Sigmoid colon (tissue), 7 donors: ENCODE data around the gene CD8A. TPM values are rescaled to one million over a fixed set of nuclear protein-coding genes. Genes with fewer than 3 reads are reported as not detected.

ENCODE experiments used
- DNase-seq: peaks from one replicate; pipeline ENCODE4 v3.0.0-alpha.2; 2019
- H3K27ac ChIP-seq, 4 donors: fragments of 200-600 bp; sonication (generic); one replicate each; pipeline ENCODE4 v1.5.1; 2016 to 2019; ENCODE audit warnings: mild to moderate bottlenecking in 1 of 4
- H3K27me3 ChIP-seq, 3 donors: fragments of 200-600 bp; sonication (generic); one replicate each; pipeline ENCODE4 v1.5.1; 2019; ENCODE audit warnings: mild to moderate bottlenecking in 1 of 3
- H3K36me3 ChIP-seq, 4 donors: fragments of 200-600 bp; sonication (generic); one replicate each; pipeline ENCODE4 v1.5.1; 2016 to 2019
- H3K4me1 ChIP-seq, 4 donors: fragments of 200-600 bp; sonication (generic); one replicate each; pipeline ENCODE4 v1.5.1; 2017 to 2019
- H3K4me3 ChIP-seq, 4 donors: fragments of 200-600 bp; sonication (generic); one replicate each; pipeline ENCODE4 v1.5.1; 2017 to 2019; ENCODE audit warnings: mild to moderate bottlenecking in 2 of 4, moderate library complexity in 1 of 4
- H3K9me3 ChIP-seq, 4 donors: fragments of 200-600 bp in 3 of 4; sonication (generic) in 3 of 4; one replicate each; pipeline versions ENCODE4 v1.5.1 to v1.6.1; 2013 to 2019
- CTCF ChIP-seq, 4 experiments: fragments of 450-650 bp in 3 of 4; fragments of 200-600 bp in 1 of 4; IDR thresholded peaks; one replicate each; pipeline ENCODE4 v1.5.1; 2016 to 2019; ENCODE audit warnings: antibody characterized with exemption in 4 of 4, mild to moderate bottlenecking in 3 of 4, moderate library complexity in 2 of 4
- EP300 ChIP-seq, 4 donors: sonication (generic); formaldehyde crosslinking; IDR thresholded peaks; one replicate each; pipeline ENCODE4 v1.6.1; 2017; ENCODE audit warnings: antibody characterized with exemption in 4 of 4
- POLR2A ChIP-seq, 2 donors: fragments of 450-650 bp; IDR thresholded peaks; one replicate each; pipeline ENCODE4 v1.6.1; 2016; ENCODE audit warnings: antibody characterized with exemption in 2 of 2, mild to moderate bottlenecking in 2 of 2, moderate library complexity in 2 of 2
- POLR2AphosphoS5 ChIP-seq, 4 donors: sonication (generic); formaldehyde crosslinking; IDR thresholded peaks; one replicate each; pipeline ENCODE4 v1.6.1; 2017; ENCODE audit warnings: antibody characterized with exemption in 4 of 4
- whole genome bisulfite sequencing, 2 donors: extraction: QIAGEN DNeasy Blood & Tissue Kit; methylation state at CpG; one replicate each; pipeline ENCODE4 v1.1.7; 2013; 5-methylcytosine and 5-hydroxymethylcytosine counted together
- intact Hi-C: fragments of 100-400 bp; cut with DNase I; formaldehyde crosslinking; loops from one replicate; pipeline ENCODE4 v1.15.1; 2023
- polyA plus RNA-seq, 3 donors: library from polyadenylated mRNA; stranded (reverse); fragments of 200-250 nt; gene quantifications; one replicate each; pipeline ENCODE4 v1.2.3, GENCODE V29; 2013
- total RNA-seq, 4 donors: library from RNA; depleted of rRNA; stranded (reverse); fragments of >200 nt; gene quantifications; one replicate each; pipeline ENCODE4 v1.1.0, GENCODE V29; 2016
- donor health status: healthy with polysubstance abuse.
- donor health status: Bipolar disorder and iron deficiency.
- donor health status: healthy.

CD8A gene
- total and polyA plus RNA-seq, 7 donors = 0.36 to 15.5 (median 0.84) TPM; not detected in 1

- intact Hi-C loops = no loop called here
- H3K27ac ChIP-seq = no peak overlapping the region
- no peaks in the 10 kb centered on the region for H3K9me3 ChIP-seq
- no peaks in the 10 kb centered on the region for H3K4me1 ChIP-seq
- TF ChIP-seq POLR2A (IDR thresholded peaks at IDR 0.05) (no peak), CTCF (IDR thresholded peaks at IDR 0.05) (no peak), EP300 (IDR thresholded peaks at IDR 0.05) (no peak), POLR2AphosphoS5 (IDR thresholded peaks at IDR 0.05) (no peak)
- DNase-seq = no peak
- H3K4me3 ChIP-seq = no peak overlapping the region
- WGBS, 2 donors = 91 to 94% methylated on average over 7 of the region's 7 CpGs
- no peaks in the 10 kb centered on the region for H3K36me3 ChIP-seq
- H3K27me3 ChIP-seq = no peaks in the 10 kb centered on the region
These were observed 8.0 kb downstream of the CD8A start for GRCh38 chr2:86782748-86783147.

GRCh38 chr2:86781363-86781762 lies 9.3 kb downstream of the CD8A start:
- Histone ChIP-seq H3K27me3 (no peaks in the 10 kb centered on the region), H3K9me3 (no peaks in the 10 kb centered on the region), H3K27ac (no peak overlapping the region), H3K36me3 (no peaks in the 10 kb centered on the region), H3K4me3 (no peak overlapping the region), H3K4me1 (no peaks in the 10 kb centered on the region)
- DNase-seq = no peak
- TF ChIP-seq POLR2A (IDR thresholded peaks at IDR 0.05) (no peak), EP300 (IDR thresholded peaks at IDR 0.05) (no peak), POLR2AphosphoS5 (IDR thresholded peaks at IDR 0.05) (no peak), CTCF (IDR thresholded peaks at IDR 0.05) (no peak)
- WGBS, 2 donors = 74 to 78% methylated on average over 9 of the region's 9 CpGs
- intact Hi-C loops = no loop called here

GRCh38 chr2:86779971-86780370 lies 10.7 kb downstream of the CD8A start:
- TF ChIP-seq EP300 (IDR thresholded peaks at IDR 0.05) = no peak
- TF ChIP-seq CTCF (IDR thresholded peaks at IDR 0.05) = no peak
- TF ChIP-seq POLR2AphosphoS5 (IDR thresholded peaks at IDR 0.05) = no peak
- no peak for TF ChIP-seq POLR2A (IDR thresholded peaks at IDR 0.05)
- Histone ChIP-seq H3K9me3 (no peaks in the 10 kb centered on the region), H3K27me3 (no peaks in the 10 kb centered on the region), H3K36me3 (peaks cover 0 to 1% (median 0%) of the 10 kb centered on the region in 4 donors), H3K27ac (no peak overlapping the region), H3K4me3 (no peak overlapping the region), H3K4me1 (no peaks in the 10 kb centered on the region)
- intact Hi-C loops = no loop called here
- no peak for DNase-seq
- WGBS, 2 donors = 64 to 81% methylated on average over 3 of the region's 3 CpGs

- WGBS, 2 donors = 37 to 66% methylated on average over 2 of the region's 2 CpGs
- no peak for DNase-seq
- Histone ChIP-seq H3K9me3 (no peaks in the 10 kb centered on the region), H3K27ac (no peak overlapping the region), H3K36me3 (peaks cover 0 to 10% (median 0%) of the 10 kb centered on the region in 4 donors), H3K27me3 (no peaks in the 10 kb centered on the region), H3K4me1 (no peaks in the 10 kb centered on the region), H3K4me3 (no peak overlapping the region)
- TF ChIP-seq CTCF (IDR thresholded peaks at IDR 0.05) = no peak
- TF ChIP-seq EP300 (IDR thresholded peaks at IDR 0.05) = no peak
- TF ChIP-seq POLR2A (IDR thresholded peaks at IDR 0.05) = no peak
- TF ChIP-seq POLR2AphosphoS5 (IDR thresholded peaks at IDR 0.05) = no peak
- intact Hi-C loops = no loop called here
These were observed 11.8 kb downstream of the CD8A start for GRCh38 chr2:86778957-86779356.

- Histone ChIP-seq H3K27me3 (no peaks in the 10 kb centered on the region), H3K36me3 (peaks cover 0 to 33% (median 7%) of the 10 kb centered on the region in 4 donors)
- 95% methylated on average over 7 of the region's 7 CpGs for WGBS, 2 donors
These were observed 14.2 kb downstream of the CD8A start for GRCh38 chr2:86776532-86776931.

More at GRCh38 chr2:86776532-86776931, 14.2 kb downstream of the CD8A start:
- intact Hi-C loops = no loop called here
- Histone ChIP-seq H3K9me3 (no peaks in the 10 kb centered on the region), H3K4me1 (no peaks in the 10 kb centered on the region), H3K27ac (no peak overlapping the region), H3K4me3 (no peak overlapping the region)
- no peak for TF ChIP-seq POLR2A (IDR thresholded peaks at IDR 0.05)
- TF ChIP-seq EP300 (IDR thresholded peaks at IDR 0.05) = no peak
- no peak for TF ChIP-seq POLR2AphosphoS5 (IDR thresholded peaks at IDR 0.05)
- TF ChIP-seq CTCF (IDR thresholded peaks at IDR 0.05) = no peak
- DNase-seq = no peak
